Endothelial cell (in vitro differentiated cells): Measurements from ENCODE around the gene CPLANE1. TPM values are rescaled to one million over a fixed set of nuclear protein-coding genes. Genes with fewer than 3 reads are reported as not detected.

Experiments used
- DNase-seq: peaks from one replicate; pipeline ENCODE4 v3.0.0; 2021; ENCODE audit warnings: low spot score
- H3K27ac Mint-ChIP-seq: one replicate; pipeline ENCODE4 v1.8.0; 2021; ENCODE audit warnings: mixed read lengths, inconsistent platforms; ENCODE audit not compliant: unreplicated experiment
- H3K27me3 Mint-ChIP-seq: one replicate; pipeline ENCODE4 v1.8.0; 2021; ENCODE audit warnings: mild to moderate bottlenecking, moderate library complexity, mixed read lengths, inconsistent platforms; ENCODE audit not compliant: unreplicated experiment
- H3K36me3 Mint-ChIP-seq: one replicate; pipeline ENCODE4 v1.8.0; 2021; ENCODE audit warnings: mild to moderate bottlenecking, low read depth, mixed read lengths, inconsistent platforms; ENCODE audit not compliant: unreplicated experiment
- H3K4me1 Mint-ChIP-seq: one replicate; pipeline ENCODE4 v1.8.0; 2021; ENCODE audit warnings: mild to moderate bottlenecking, mixed read lengths, inconsistent platforms; ENCODE audit not compliant: unreplicated experiment
- H3K4me3 Mint-ChIP-seq: one replicate; pipeline ENCODE4 v1.8.0; 2021; ENCODE audit warnings: mild to moderate bottlenecking, mixed read lengths, inconsistent platforms; ENCODE audit not compliant: unreplicated experiment
- H3K9me3 Mint-ChIP-seq: one replicate; pipeline ENCODE4 v1.8.0; 2021; ENCODE audit warnings: mixed read lengths, inconsistent platforms; ENCODE audit not compliant: unreplicated experiment
- CTCF ChIP-seq: fragments of 200-600 bp; sonication (generic); IDR thresholded peaks from one replicate; pipeline ENCODE4 v1.5.0; 2021; ENCODE audit warnings: antibody characterized with exemption; ENCODE audit not compliant: unreplicated experiment
- total RNA-seq: library from RNA; stranded (reverse); fragmentation: NEBNext Ultra II Directional; extraction: Animal tissue kit (Norgen Biotek cat#: 25700); gene quantifications from one replicate; pipeline ENCODE4 v1.2.1, GENCODE V29; 2021; ENCODE audit not compliant: unreplicated experiment

The CPLANE1 gene
- total RNA-seq, 1 donor from 2014 or later: 25.8 TPM

GRCh38 chr5:37255774-37256358 is 6.7 kb upstream of the CPLANE1 start:
- no peak for DNase-seq
- Mint-ChIP-seq H3K27me3 (peaks cover 2% of the 10 kb centered on the region), H3K4me3 (no peak overlapping the region), H3K36me3 (no peaks in the 10 kb centered on the region), H3K27ac (no peak overlapping the region), H3K9me3 (no peaks in the 10 kb centered on the region), H3K4me1 (no peaks in the 10 kb centered on the region)
- TF ChIP-seq CTCF: no peak

GRCh38 chr5:37254581-37254980 is 5.4 kb upstream of the CPLANE1 start:
- Mint-ChIP-seq H3K4me3 (no peak overlapping the region), H3K36me3 (no peaks in the 10 kb centered on the region), H3K9me3 (no peaks in the 10 kb centered on the region), H3K27me3 (peaks cover 5% of the 10 kb centered on the region), H3K27ac (no peak overlapping the region), H3K4me1 (peaks cover 4% of the 10 kb centered on the region)
- TF ChIP-seq CTCF: no peak
- DNase-seq: no peak

- Mint-ChIP-seq H3K9me3 (no peaks in the 10 kb centered on the region), H3K27ac (no peak overlapping the region), H3K27me3 (peaks cover 5% of the 10 kb centered on the region), H3K4me3 (no peak overlapping the region), H3K36me3 (no peaks in the 10 kb centered on the region), H3K4me1 (peaks cover 11% of the 10 kb centered on the region)
- DNase-seq: no peak
- no peak for TF ChIP-seq CTCF
These were observed 2.5 kb upstream of the CPLANE1 start for GRCh38 chr5:37251665-37252064.

- Mint-ChIP-seq H3K36me3 (no peaks in the 10 kb centered on the region), H3K4me3 (peak overlapping the region; percentile 88), H3K4me1 (peaks cover 11% of the 10 kb centered on the region), H3K9me3 (no peaks in the 10 kb centered on the region), H3K27me3 (peaks cover 5% of the 10 kb centered on the region), H3K27ac (no peak overlapping the region)
- TF ChIP-seq CTCF: no peak
- DNase-seq: no peak
These were observed 614 bp upstream of the CPLANE1 start for GRCh38 chr5:37249815-37250164.

GRCh38 chr5:37248421-37248969 is 681 bp downstream of the CPLANE1 start:
- peaks cover 5% of the 10 kb centered on the region for H3K27me3 Mint-ChIP-seq
- H3K9me3 Mint-ChIP-seq: no peaks in the 10 kb centered on the region
- no peak overlapping the region for H3K27ac Mint-ChIP-seq
- peak overlapping the region; percentile 87 for H3K4me3 Mint-ChIP-seq
- H3K36me3 Mint-ChIP-seq: no peaks in the 10 kb centered on the region
- no peak for TF ChIP-seq CTCF
- H3K4me1 Mint-ChIP-seq: peaks cover 11% of the 10 kb centered on the region
- DNase-seq: no peak
